HG02885 (cell line): ENCODE data around the gene GPT2.
A peak's percentile ranks its signal among the peaks of the same experiment; 100 is the strongest.

Source experiments
- ATAC-seq: cut with Tn5 transposase; IDR thresholded peaks from one replicate; pipeline ENCODE4 v1.9.1; 2021; ENCODE audit warnings: mild to moderate bottlenecking; ENCODE audit not compliant: unreplicated experiment, poor library complexity

The GPT2 gene

DNA sequence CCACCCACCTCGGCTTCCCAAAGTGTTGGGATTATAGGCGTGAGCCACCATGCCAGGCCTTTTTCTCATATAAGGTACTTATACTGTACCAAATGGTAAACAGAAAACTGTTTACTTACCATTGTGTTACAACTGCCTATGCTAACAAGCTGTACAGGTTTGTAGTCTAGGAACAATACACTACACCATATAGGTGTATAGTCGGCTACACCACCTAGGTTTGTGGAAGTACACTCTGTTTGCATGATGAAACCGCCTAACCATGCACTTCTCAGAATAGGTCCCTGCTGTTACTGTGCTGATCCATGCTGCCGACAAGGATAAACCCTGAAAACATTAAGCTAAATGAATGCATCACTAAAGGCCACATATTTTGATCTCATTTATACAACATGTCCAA is 70.4 kb downstream of the GPT2 start:
- no peak for ATAC-seq

DNA sequence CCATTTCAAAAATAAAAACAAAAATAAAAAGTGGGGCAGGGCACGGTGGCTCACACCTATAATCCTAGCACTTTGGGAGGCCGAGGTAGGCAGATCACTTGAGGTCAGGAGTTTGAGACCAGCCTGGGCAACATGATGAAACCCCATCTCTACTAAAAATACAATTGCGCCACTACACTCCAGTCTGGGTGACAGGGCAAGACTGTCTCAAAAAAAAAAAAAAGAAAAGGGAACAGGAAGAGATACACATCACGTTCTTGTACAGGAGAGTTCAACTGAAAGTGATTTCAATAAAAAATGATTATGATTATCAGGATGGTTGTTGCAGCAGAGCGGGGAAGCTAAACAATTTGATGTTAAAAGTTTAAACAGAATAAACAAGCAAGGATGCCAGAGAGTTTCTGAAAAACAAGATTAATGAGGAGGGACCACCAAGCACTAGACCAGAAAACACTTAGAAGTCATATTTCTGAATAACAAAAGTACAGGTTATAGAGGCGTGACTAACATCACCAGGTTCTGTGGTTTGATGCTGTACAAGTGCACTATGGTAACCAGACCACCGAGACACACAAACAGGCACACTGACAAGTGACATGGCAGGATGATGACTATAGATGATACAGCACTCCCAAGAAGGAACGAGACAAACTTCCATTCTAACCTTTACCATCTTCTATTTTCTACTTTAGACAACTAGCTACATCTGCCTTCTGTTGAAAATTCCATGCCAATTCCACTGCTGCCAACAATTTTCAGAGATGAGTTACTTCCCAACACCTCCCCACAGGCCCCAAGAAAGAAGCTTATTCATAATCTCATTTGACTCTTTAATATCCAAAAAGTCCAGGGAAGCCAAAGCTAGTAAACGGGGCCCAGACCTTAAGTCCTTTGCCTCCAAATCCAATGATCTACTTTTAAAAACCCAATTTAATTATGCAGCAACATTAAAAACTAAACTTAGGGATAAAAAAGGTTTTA is 77.5 kb downstream of the GPT2 start:
- ATAC-seq, result no peak

- ATAC-seq, result no peak
Observed at GRCh38 chr16:46962629-46963028, 78.5 kb downstream of the GPT2 start.

DNA sequence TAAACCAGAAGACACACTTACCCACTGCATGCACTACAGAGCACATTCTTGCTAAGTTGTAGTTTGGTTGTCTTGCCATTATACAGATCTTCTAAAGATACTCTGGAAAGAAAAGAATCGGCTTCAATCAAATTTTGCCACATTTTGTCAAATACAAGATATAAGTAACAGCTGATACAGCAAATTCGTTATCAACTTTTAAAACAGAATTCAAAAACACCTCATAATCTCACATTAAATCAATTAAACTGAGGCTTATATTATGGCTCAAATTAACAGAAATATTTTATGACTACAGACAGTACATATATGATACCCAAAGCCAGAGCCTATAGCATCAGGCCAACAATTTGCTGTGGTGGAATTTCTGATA is 83.9 kb downstream of the GPT2 start:
- ATAC-seq, result no peak

GRCh38 chr16:46970089-46970488 is 85.9 kb downstream of the GPT2 start:
- no peak for ATAC-seq

DNA sequence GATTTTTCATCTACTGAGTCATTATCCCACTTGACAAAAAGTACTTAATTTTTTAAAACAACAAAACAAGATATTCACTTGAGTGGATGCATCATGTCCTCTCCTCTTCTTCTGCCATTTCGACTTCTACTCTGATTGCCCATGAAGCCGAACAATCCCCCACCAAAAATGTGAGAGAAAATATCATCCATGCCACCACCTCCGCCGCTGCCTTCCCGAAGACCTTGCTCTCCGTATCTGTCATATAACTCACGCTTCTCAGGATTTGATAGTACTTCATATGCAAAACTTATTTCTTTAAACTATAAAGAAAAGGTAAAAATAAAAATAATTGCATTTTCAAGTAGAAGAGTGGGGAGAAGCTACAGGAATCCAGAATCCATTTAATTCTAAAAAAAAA is 87.1 kb downstream of the GPT2 start:
- ATAC-seq, result no peak

GRCh38 chr16:46972429-46973206 is 88.5 kb downstream of the GPT2 start:
- ATAC-seq, result peak; percentile 54

DNA sequence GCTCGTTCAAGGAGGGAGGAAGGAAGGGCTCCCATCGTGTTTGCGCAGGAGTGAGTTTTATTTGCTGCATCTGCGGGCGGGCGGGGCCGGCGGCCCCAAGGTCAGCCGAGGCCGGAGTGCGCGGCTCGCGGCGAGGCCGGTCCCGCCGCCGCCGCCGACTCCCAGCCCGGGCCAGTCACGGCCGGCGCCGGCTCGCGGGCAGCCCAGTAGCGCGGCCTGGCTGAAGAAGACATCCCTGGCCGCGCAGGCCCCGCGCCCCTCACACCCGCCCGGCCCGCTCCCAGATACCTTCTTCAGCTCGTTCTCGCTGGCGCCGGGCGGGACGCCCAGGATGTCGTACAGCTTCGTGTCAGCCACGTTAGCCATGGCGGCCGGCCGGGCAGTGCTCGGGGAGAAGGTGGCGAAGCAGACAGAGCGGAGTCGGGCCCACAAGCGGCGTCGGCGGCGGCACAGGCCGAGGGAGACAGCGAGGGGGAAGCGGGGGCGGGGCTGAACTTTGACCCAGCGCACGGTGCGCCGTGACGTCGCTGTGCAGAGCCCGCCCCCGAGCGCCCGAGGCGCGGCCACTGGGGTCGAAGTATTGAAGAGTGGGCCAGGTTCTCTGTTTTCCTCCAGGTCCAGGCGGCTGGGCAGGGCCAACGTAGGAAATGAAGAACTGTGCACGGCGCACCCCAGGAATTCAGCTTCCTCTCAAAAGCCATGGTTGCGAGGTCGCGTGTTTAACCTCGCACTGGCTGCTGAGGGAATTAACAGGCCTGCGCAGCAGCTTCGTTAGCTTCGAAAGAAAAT is 89.2 kb downstream of the GPT2 start, which contains the start of gene DNAJA2:
Gene DNAJA2, minus strand, starts transcription at position 468 of the 789 bp plus-strand sequence. Its CDS starts 102 bp downstream, at position 366.
- ATAC-seq, result peak; percentile 87

- no peak for ATAC-seq
Observed at GRCh38 chr16:46973996-46974324, 89.8 kb downstream of the GPT2 start.

- peak; percentile 22 for ATAC-seq
Observed at GRCh38 chr16:46974352-46974751, 90.2 kb downstream of the GPT2 start.

DNA sequence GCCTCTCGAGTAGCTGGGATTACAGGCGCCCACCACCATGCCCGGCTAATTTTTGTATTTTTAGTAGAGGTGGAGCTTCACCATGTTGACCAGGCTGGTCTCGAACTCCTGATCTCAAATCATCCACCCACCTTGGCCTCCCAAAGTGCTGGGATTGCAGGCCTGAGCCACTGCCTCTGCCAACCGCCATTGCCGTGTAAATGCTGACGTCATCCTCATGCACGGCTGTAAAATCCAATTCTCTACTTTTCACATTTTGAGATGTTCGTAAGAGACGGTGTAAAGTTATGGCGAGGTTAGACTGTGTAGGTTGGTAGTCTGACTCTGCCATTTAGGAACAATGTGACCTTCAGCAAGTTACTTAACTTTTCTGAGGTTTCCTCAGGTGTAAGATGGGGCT is 91.0 kb downstream of the GPT2 start:
- ATAC-seq, result no peak

DNA sequence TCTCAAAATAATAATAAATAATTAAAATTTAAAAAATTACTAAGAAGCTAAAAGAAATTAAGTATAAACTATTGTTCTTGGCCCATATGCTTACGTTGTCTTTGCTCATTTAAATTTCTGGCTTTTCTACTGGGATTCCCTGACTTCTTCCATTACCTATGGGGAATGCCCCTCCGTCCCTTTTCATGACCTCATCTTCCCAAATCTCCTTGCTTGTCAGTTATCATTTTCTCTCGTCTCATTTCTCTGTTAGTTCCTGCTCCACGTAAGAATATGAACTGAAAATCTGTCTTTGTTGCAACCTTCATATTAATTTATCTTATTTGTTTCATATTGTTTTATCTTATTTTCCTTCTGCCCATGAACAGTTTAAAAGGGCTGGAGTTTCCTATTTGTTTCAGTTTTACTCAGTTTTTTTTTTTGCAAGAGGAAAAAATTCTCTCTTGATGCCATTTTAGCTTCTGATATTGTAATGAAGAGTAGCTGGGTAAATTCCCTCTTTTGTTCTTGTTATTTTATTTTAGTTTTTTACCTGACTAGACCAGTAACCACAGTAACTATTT is 91.8 kb downstream of the GPT2 start:
- ATAC-seq, result no peak

- no peak for ATAC-seq
Observed at GRCh38 chr16:46976550-46976949, 92.4 kb downstream of the GPT2 start.
